Adrenal gland (tissue), 5 donors: Measurements from ENCODE around the gene VSTM2B.

Experiments
- POLR2A ChIP-seq, 2 donors: fragments of 450-650 bp; IDR thresholded peaks; one replicate each; pipeline ENCODE4 v1.6.1; 2017; ENCODE audit warnings: antibody characterized with exemption in 2 of 2, mild to moderate bottlenecking in 2 of 2, moderate library complexity in 1 of 2
- TF ChIP-seq, protein P1 (sequence below), 6 experiments: fragments of 450-650 bp in 4 of 6; fragments of 200-600 bp in 2 of 6; sonication (generic) in 1 of 6; IDR thresholded peaks; 1 replicate in 5 of 6; 2 replicates in 1 of 6; pipeline versions ENCODE4 v1.5.1 to v1.8.0; 2016 to 2021; ENCODE audit warnings: antibody characterized with exemption in 6 of 6, mild to moderate bottlenecking in 2 of 6, moderate library complexity in 1 of 6
- donor health status: DM: no; HTN: no; CAD: no.

DNA sequence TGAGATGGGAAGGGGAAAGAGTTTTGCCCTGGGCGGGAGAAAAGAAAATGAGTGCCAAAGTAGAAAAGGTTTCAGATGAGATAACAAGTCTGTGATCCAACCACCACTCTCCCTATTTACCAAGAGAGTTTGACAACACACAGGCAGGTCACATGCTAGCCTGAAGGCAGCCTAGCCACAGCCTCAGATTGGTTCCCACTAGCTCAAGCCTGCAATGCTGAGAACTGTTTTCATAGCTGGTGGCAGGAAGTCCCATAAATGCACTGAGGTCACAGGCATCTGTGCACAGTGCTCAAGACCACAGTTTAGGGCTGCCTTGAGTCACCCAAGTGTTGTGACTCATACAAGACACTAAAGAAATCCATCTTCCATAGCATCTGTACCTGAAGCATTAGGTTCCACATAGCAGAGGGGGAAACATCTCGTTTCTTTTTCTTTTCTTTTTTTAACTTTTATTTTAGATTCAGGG, 61.8 kb downstream of the VSTM2B start:
- TF ChIP-seq, protein P1, sequence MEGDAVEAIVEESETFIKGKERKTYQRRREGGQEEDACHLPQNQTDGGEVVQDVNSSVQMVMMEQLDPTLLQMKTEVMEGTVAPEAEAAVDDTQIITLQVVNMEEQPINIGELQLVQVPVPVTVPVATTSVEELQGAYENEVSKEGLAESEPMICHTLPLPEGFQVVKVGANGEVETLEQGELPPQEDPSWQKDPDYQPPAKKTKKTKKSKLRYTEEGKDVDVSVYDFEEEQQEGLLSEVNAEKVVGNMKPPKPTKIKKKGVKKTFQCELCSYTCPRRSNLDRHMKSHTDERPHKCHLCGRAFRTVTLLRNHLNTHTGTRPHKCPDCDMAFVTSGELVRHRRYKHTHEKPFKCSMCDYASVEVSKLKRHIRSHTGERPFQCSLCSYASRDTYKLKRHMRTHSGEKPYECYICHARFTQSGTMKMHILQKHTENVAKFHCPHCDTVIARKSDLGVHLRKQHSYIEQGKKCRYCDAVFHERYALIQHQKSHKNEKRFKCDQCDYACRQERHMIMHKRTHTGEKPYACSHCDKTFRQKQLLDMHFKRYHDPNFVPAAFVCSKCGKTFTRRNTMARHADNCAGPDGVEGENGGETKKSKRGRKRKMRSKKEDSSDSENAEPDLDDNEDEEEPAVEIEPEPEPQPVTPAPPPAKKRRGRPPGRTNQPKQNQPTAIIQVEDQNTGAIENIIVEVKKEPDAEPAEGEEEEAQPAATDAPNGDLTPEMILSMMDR (IDR thresholded peaks at IDR 0.05): no peak
- no peak for TF ChIP-seq POLR2A (IDR thresholded peaks at IDR 0.05)
